Mesenchymal stem cell (in vitro differentiated cells and primary cell): Measurements from ENCODE around the gene TMBIM6.

Experiments used
- DNase-seq: peaks from one replicate; pipeline ENCODE4 v3.0.0-alpha.2; 2013
- H2AFZ ChIP-seq: one replicate; pipeline ENCODE4 v1.6.1; 2013; ENCODE audit warnings: low read depth, mild to moderate bottlenecking, control low read depth, inconsistent platforms, low read length, moderate library complexity
- H2AK5ac ChIP-seq: 2 replicates; pipeline ENCODE4 v1.6.1; 2013; ENCODE audit warnings: low read length, moderate library complexity, mild to moderate bottlenecking, inconsistent platforms; ENCODE audit not compliant: severe bottlenecking
- H2BK120ac ChIP-seq: one replicate; pipeline ENCODE4 v1.6.1; 2013; ENCODE audit warnings: low read depth, mild to moderate bottlenecking, inconsistent platforms, low read length, moderate library complexity
- H2BK12ac ChIP-seq, 2 experiments: one replicate each; pipeline ENCODE4 v1.6.1; 2013; ENCODE audit warnings: inconsistent platforms in 2 of 2, low read length in 2 of 2, mild to moderate bottlenecking in 2 of 2, moderate library complexity in 2 of 2, control low read depth in 1 of 2
- H2BK15ac ChIP-seq: one replicate; pipeline ENCODE4 v1.6.1; 2013; ENCODE audit warnings: mild to moderate bottlenecking, low read depth, inconsistent platforms; ENCODE audit not compliant: poor library complexity, severe bottlenecking
- H2BK5ac ChIP-seq: 2 replicates; pipeline ENCODE4 v1.6.1; 2013; ENCODE audit warnings: low read depth, mild to moderate bottlenecking, low read length, control low read depth, inconsistent platforms; ENCODE audit not compliant: poor library complexity, severe bottlenecking
- H3K14ac ChIP-seq, 2 experiments: one replicate each; pipeline ENCODE4 v1.6.1; 2013; ENCODE audit warnings: inconsistent platforms in 2 of 2, low read length in 2 of 2, control low read depth in 1 of 2, mild to moderate bottlenecking in 1 of 2, moderate library complexity in 1 of 2
- H3K18ac ChIP-seq, 2 experiments: one replicate each; pipeline ENCODE4 v1.6.1; 2013; ENCODE audit warnings: inconsistent platforms in 2 of 2, low read length in 2 of 2, control low read depth in 1 of 2, low read depth in 1 of 2, mild to moderate bottlenecking in 1 of 2
- H3K23ac ChIP-seq, 2 experiments: one replicate each; pipeline ENCODE4 v1.6.1; 2013; ENCODE audit warnings: inconsistent platforms in 2 of 2, low read length in 2 of 2, mild to moderate bottlenecking in 2 of 2, moderate library complexity in 2 of 2, control low read depth in 1 of 2
- H3K27ac ChIP-seq: 2 replicates; pipeline ENCODE4 v1.5.1; 2013; ENCODE audit warnings: mild to moderate bottlenecking, moderate library complexity, low read length, control low read depth, inconsistent platforms; ENCODE audit not compliant: poor library complexity, severe bottlenecking
- H3K27me3 ChIP-seq, 2 experiments: 2 replicates each; pipeline versions ENCODE4 v1.6.1 to v1.7.0; 2013; ENCODE audit warnings: low read length in 2 of 2, mild to moderate bottlenecking in 2 of 2, moderate library complexity in 2 of 2, control low read depth in 1 of 2, inconsistent platforms in 1 of 2; ENCODE audit not compliant: control insufficient read depth in 1 of 2, insufficient read depth in 1 of 2
- H3K36me3 ChIP-seq, 2 experiments: 2 replicates each; pipeline versions ENCODE4 v1.6.1 to v1.7.0; 2013; ENCODE audit warnings: low read length in 2 of 2, control low read depth in 1 of 2, inconsistent platforms in 1 of 2, low read depth in 1 of 2, mild to moderate bottlenecking in 1 of 2; ENCODE audit not compliant: insufficient read depth in 2 of 2, control insufficient read depth in 1 of 2
- H3K4ac ChIP-seq, 2 experiments: one replicate each; pipeline ENCODE4 v1.6.1; 2013; ENCODE audit warnings: inconsistent platforms in 2 of 2, low read length in 2 of 2, mild to moderate bottlenecking in 2 of 2, moderate library complexity in 2 of 2, control low read depth in 1 of 2, low read depth in 1 of 2
- H3K4me1 ChIP-seq: 2 replicates; pipeline ENCODE4 v1.6.1; 2013; ENCODE audit warnings: low read depth, low read length, control low read depth; ENCODE audit not compliant: control insufficient read depth, insufficient read depth
- H3K4me2 ChIP-seq: 2 replicates; pipeline ENCODE4 v1.6.1; 2013; ENCODE audit warnings: low read length, mild to moderate bottlenecking, inconsistent platforms; ENCODE audit not compliant: poor library complexity, severe bottlenecking
- H3K4me3 ChIP-seq, 2 experiments: 2 replicates each; pipeline versions ENCODE4 v1.5.1 to v1.7.0; 2013; ENCODE audit warnings: low read length in 2 of 2, mild to moderate bottlenecking in 2 of 2, control low read depth in 1 of 2, low read depth in 1 of 2; ENCODE audit not compliant: insufficient read depth in 1 of 2
- H3K79me1 ChIP-seq: replicated peaks from 2 replicates; pipeline ENCODE4 v1.6.1; 2013; ENCODE audit warnings: mild to moderate bottlenecking, control low read depth, low read length, inconsistent platforms; ENCODE audit not compliant: poor library complexity, severe bottlenecking
- H3K9ac ChIP-seq: 2 replicates; pipeline ENCODE4 v1.7.0; 2013; ENCODE audit warnings: mild to moderate bottlenecking, low read length, moderate library complexity
- H3K9me3 ChIP-seq: 2 replicates; pipeline ENCODE4 v1.7.0; 2013; ENCODE audit warnings: mild to moderate bottlenecking, low read length; ENCODE audit not compliant: control insufficient read depth
- H4K8ac ChIP-seq: one replicate; pipeline ENCODE4 v1.6.1; 2013; ENCODE audit warnings: inconsistent platforms, mild to moderate bottlenecking, low read length, moderate library complexity
- H4K91ac ChIP-seq: one replicate; pipeline ENCODE4 v1.6.1; 2013; ENCODE audit warnings: mild to moderate bottlenecking, low read length, inconsistent platforms
- WGBS: methylation state at CpG from one replicate; pipeline ENCODE4 v1.1.7; 2013; ENCODE audit warnings: mixed read lengths; 5-methylcytosine and 5-hydroxymethylcytosine counted together

TMBIM6 gene

DNA sequence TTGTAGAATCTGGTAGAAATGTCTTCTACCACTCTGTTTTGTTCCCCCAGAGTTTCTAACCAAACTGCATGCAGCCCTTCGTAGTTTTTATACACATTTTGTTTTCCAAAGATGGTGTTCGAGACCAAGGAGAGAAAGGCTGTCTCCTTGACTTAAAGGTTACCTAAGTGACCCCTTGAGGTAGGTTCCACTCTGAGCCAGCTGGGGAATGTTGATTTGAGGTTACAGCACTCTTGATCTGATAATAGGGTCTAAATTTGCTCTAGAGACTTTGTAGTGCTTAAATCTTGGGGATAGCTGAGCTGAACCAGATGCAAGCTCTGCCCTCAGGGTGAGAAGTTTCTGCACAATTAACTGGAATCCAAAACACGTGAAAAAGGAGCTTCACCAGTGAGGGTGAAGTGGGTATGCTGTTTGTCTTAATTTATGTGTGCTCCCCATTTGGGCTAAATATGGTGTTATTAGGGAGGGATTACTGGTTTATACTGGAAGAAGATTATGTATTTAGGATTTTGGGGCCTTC is 3.1 kb downstream of the TMBIM6 start:
- H3K79me1 ChIP-seq: no peaks in the 10 kb centered on the region
- peak overlapping the region; percentile 57 for H3K9ac ChIP-seq
- H2BK15ac ChIP-seq: no peak overlapping the region
- no peak overlapping the region for H4K8ac ChIP-seq
- H2BK120ac ChIP-seq: no peak overlapping the region
- no peak overlapping the region for H3K27ac ChIP-seq
- WGBS: 91% methylated on average over 3 of the region's 3 CpGs
- H3K4me1 ChIP-seq: peaks cover 5% of the 10 kb centered on the region
- no peak overlapping the region for H2AFZ ChIP-seq
- peak overlapping the region in 1 of 2 experiments; percentile 50 for H3K23ac ChIP-seq
- no peak overlapping the region for H2BK5ac ChIP-seq
- H4K91ac ChIP-seq: no peak overlapping the region
- peak overlapping the region; percentile 1 for H3K4me2 ChIP-seq
- H3K4me3 ChIP-seq: peak overlapping the region in 1 of 2 experiments; percentile 1
- H3K36me3 ChIP-seq: peaks cover 5 to 29% of the 10 kb centered on the region in 2 experiments
- H3K27me3 ChIP-seq: no peaks in the 10 kb centered on the region
- no peak overlapping the region for H2BK12ac ChIP-seq
- H2AK5ac ChIP-seq: no peak overlapping the region
- H3K9me3 ChIP-seq: no peaks in the 10 kb centered on the region
- no peak overlapping the region for H3K14ac ChIP-seq
- no peak for DNase-seq
- no peak overlapping the region for H3K4ac ChIP-seq
- H3K18ac ChIP-seq: no peak overlapping the region

DNA sequence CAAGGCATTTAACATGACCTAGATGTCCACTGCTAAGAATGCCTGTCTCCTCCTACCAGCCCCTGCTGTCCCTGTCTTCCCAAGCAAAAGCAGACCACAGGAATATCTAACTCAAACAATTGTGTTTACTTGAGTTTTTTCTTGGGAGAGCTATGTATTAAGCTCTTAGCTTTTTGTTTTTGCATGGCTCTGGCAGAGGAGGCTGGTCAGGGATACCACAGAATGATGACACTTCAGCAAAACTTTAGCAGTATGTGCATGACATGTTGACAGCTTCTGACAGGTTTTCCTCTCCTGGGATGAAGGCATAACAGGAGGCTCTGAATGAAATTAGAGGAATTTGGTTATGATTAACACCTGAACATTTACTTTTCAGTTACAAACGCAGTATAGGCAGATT is 6.9 kb downstream of the TMBIM6 start:
- H4K8ac ChIP-seq: no peak overlapping the region
- H3K27ac ChIP-seq: no peak overlapping the region

DNA sequence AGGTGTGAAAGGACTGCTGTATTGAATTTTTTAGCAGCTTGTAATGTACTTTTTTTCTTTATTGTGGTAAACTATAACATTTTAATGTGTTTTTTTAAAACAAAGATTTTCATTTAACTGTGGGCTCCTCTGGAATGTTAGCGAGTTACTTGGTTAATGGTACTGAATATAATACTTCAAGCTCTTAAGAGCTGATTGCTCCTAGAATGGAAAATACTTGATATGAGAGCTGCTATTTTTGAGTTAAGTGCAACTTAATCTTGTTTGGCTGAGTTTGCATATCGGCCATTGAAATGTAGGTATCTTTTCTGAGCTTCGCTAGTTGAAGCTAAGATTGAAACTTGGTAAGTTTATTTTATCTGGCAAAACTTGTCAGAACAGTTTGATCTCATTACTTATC is 7.4 kb downstream of the TMBIM6 start:
- DNase-seq: no peak
- Histone ChIP-seq H3K23ac (no peak overlapping the region), H3K4ac (no peak overlapping the region), H3K18ac (no peak overlapping the region), H2BK12ac (no peak overlapping the region), H3K4me1 (no peaks in the 10 kb centered on the region), H3K36me3 (peaks cover 10 to 49% of the 10 kb centered on the region in 2 experiments), H3K4me3 (no peak overlapping the region), H3K4me2 (no peak overlapping the region), H3K14ac (no peak overlapping the region), H2BK15ac (no peak overlapping the region), H3K27me3 (no peaks in the 10 kb centered on the region), H4K8ac (no peak overlapping the region), H4K91ac (no peak overlapping the region), H3K9ac (peak overlapping the region; percentile 20), H2AK5ac (no peak overlapping the region), H2BK120ac (no peak overlapping the region), H3K79me1 (no peaks in the 10 kb centered on the region), H3K9me3 (no peaks in the 10 kb centered on the region), H2AFZ (no peak overlapping the region), H2BK5ac (no peak overlapping the region), H3K27ac (no peak overlapping the region)
- WGBS: 97% methylated on average over 3 of the region's 3 CpGs

More for the DNA sequence above, 6.9 kb downstream of the TMBIM6 start:
- no peak overlapping the region for H3K18ac ChIP-seq
- no peak overlapping the region for H2BK5ac ChIP-seq
- H3K4me1 ChIP-seq: peaks cover under 1% of the 10 kb centered on the region
- WGBS: no CpG with 5 or more reads among the region's 1 CpG
- peak; percentile 67 for DNase-seq
- no peaks in the 10 kb centered on the region for H3K27me3 ChIP-seq
- no peaks in the 10 kb centered on the region for H3K9me3 ChIP-seq
- H3K4ac ChIP-seq: no peak overlapping the region
- no peak overlapping the region for H3K14ac ChIP-seq
- no peak overlapping the region for H4K91ac ChIP-seq
- H3K23ac ChIP-seq: no peak overlapping the region
- H2AFZ ChIP-seq: no peak overlapping the region
- H2AK5ac ChIP-seq: no peak overlapping the region
- H2BK12ac ChIP-seq: no peak overlapping the region
- no peak overlapping the region for H2BK120ac ChIP-seq
- peak overlapping the region; percentile 20 for H3K9ac ChIP-seq
- H3K79me1 ChIP-seq: no peaks in the 10 kb centered on the region
- H2BK15ac ChIP-seq: no peak overlapping the region
- peaks cover 10 to 48% of the 10 kb centered on the region in 2 experiments for H3K36me3 ChIP-seq
- H3K4me3 ChIP-seq: no peak overlapping the region
- no peak overlapping the region for H3K4me2 ChIP-seq

DNA sequence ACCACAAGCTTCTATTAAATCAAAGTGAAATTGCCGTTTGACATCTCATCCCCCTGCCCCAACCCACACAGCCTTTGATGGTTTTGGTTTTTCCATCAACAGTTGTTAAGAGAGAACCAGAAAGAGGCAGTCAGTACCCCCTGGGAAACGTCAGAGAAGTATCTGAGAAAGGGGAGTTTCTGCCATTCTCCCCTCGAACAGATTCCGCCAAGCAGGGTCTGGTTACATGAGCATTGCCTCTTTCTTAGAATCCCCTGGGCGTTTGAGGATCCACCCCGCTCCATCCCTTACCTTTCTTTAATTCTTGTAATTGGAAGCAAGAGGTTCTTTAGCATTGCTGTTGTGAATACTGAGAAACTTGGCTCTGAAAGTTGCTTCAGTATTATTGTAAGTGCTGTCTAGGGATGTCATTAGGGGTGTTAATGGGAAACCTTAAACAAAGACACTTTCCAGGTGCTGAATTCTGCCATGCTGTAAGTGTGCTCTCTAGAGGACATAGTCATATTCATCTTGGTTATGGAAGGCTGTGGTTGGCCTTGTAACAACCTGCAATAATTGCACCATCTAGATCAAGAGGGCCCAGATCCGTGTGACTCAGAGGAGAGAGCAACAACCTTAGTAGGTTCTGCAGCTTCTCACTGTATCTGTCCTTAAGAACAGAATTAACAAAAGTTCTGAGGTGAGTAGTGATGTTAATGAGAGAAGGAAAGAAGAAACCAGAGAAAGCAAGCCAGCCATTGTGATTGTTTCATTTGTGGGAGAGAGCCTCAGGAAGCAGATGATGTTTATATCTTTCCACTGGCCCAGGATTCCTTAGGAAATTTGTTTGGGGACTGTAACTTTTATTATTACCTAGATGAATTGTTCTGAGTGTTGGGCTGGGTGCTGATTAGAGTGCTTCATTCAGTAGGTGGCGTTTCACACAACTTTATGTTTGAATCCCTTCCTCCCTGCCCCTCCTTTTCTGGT is 9.0 kb downstream of the TMBIM6 start:
- no peak overlapping the region for H2BK120ac ChIP-seq
- no peaks in the 10 kb centered on the region for H3K27me3 ChIP-seq
- H3K14ac ChIP-seq: peak overlapping the region in 1 of 2 experiments; percentile 39
- H2AK5ac ChIP-seq: no peak overlapping the region
- H2BK15ac ChIP-seq: no peak overlapping the region
- H3K23ac ChIP-seq: no peak overlapping the region
- no peak overlapping the region for H3K27ac ChIP-seq
- no peaks in the 10 kb centered on the region for H3K9me3 ChIP-seq
- no peak overlapping the region for H3K4me3 ChIP-seq
- no peak overlapping the region for H4K8ac ChIP-seq
- no peak overlapping the region for H3K4ac ChIP-seq
- H3K4me2 ChIP-seq: no peak overlapping the region
- no peaks in the 10 kb centered on the region for H3K79me1 ChIP-seq
- H2BK5ac ChIP-seq: no peak overlapping the region
- peak; percentile 85 for DNase-seq
- peaks cover 19 to 55% of the 10 kb centered on the region in 2 experiments for H3K36me3 ChIP-seq
- no peaks in the 10 kb centered on the region for H3K4me1 ChIP-seq
- H4K91ac ChIP-seq: no peak overlapping the region
- H2BK12ac ChIP-seq: no peak overlapping the region
- WGBS: 82% methylated on average over 5 of the region's 8 CpGs
- H2AFZ ChIP-seq: no peak overlapping the region
- H3K9ac ChIP-seq: peak overlapping the region; percentile 40
- no peak overlapping the region for H3K18ac ChIP-seq
